Stimulated activated naive CD4-positive, alpha-beta T cell treated with Interleukin-2 at 50 U/mL for 16 hours (primary cell): Measurements from ENCODE around the gene SDK1.
"Not testable (repeated sequence)": the region's sequence is repeated elsewhere in the genome, so short reads cannot be mapped to it uniquely, and the experiment has no call there.

ENCODE experiments used
- DNase-seq: peaks from one replicate; lab custom pipeline; 2025; lab: John Stamatoyannopoulos, UW

SDK1 gene

DNA sequence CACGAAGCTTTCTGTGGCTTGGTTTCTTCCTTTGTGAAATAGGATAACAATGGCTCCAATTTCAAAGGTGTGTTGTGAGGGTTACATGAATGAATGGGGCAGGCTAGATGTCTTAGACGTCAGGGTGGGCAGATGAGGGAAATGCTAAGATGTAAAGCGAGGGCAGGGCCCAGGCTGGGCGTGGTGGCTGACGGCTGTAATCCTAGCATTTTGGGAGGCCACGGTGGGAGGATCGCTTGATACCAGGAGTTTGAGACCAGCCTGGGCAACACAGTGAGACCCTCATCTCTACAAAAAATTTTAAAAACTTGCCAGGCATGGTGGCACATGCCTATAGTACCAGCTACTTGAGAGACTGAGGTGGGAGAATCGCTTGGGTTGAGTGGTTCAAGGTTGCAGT lies 773.4 kb downstream of the SDK1 start:
- no peak for DNase-seq

DNA sequence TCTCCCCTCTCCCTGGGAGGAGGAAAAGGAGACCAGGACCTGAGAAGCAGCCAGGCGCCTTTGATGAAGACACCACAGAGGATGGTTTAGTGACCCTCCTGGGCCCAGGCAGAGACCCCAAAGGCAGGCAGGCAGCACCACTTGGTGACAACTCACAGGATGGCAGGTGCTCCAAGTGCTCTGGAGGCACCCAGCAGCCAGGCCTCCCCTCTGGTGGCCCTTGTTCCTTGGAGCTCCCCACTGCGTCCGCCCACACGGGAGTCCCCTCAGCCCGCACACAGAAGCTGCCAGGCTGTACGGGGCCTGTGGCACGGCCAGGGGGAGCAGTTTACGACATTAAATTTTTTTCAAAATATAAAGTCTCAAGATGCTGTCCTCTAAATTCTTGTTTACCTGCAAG lies 773.9 kb downstream of the SDK1 start:
- DNase-seq = no peak

GRCh38 chr7:4076701-4077294 lies 775.7 kb downstream of the SDK1 start:
- DNase-seq = no peak

DNA sequence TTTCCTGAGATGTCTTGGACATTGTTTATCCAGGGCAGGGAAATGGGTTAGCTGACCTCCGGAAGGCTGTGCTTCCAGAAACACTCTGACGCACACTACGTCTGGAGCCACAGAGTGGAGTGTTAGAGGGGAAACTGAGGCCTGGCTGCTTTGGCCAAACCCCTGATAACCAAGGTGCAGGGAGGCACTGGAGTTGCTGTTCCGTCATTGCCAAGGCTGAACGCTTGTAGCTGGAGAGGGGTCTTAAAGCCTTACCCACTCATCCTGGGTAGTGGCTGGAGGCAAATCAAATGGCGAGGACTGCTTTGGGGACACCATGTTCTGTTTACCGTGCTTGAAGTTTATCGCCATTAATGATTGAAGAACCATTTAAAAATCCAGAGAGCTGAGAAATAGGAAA lies 776.9 kb downstream of the SDK1 start:
- no peak for DNase-seq

DNA sequence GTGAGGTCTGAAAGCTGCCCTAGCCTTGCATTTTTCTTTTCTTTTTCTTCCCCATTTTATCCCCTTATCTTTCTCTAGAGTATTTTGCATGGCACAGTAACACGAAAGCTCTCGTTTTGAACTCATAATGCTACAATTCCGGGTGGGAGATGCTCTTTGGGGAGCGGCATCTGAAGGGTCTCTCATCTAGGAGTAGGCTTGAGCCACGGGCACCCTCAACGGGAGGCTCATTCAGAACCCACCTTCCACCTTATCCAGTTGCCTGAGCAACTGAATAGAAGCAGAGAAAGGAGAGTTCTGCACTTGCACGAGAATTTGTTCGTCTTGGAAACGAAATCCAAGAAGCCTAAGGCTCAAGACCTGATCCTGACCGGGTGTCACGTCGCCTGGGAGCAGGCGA lies 777.5 kb downstream of the SDK1 start:
- no peak for DNase-seq

- DNase-seq = no peak
Measured at GRCh38 chr7:4079366-4079765, 778.3 kb downstream of the SDK1 start.

DNA sequence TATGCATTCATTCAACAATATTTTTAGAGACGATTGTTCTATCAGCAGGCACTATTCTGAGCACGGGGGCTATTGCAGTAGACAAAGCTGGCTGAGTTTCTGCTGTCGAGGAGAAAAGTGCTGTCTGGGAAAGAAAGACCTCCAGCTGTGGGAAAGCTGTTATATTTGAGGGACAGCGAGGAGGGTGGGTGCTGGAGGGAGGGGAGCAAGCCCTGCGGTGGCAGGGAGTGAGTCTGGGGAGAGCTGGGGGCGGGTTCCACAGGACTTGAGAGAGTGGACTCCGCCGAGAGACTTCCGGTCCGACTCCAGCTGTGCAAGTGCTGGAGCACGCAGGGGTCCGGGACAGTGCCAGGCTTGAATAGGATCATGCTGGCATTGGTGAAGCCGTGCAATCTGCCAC lies 778.9 kb downstream of the SDK1 start:
- DNase-seq = no peak

DNA sequence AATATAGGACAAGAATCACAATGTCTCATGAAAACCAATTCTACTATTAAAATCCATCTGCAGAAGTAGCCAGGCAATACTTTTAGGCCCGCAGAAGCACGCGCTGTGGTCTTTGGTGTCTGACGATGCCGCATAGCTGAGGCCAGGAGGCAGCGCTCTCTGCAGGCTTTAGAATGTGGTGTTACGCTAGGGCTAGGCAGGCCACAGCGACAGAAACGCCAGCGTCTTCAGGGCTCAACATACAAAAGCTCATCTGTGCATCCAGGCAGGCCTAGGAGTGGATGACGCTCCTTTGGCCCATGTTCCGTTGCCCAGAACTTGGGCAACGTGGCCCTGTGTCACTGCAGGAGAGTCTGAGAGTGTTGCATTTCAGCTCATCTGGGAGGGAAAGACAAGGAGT lies 779.9 kb downstream of the SDK1 start:
- no peak for DNase-seq

GRCh38 chr7:4083513-4083912 lies 782.5 kb downstream of the SDK1 start:
- no peak for DNase-seq

GRCh38 chr7:4084271-4084670 lies 783.2 kb downstream of the SDK1 start:
- DNase-seq = no peak

GRCh38 chr7:4085937-4086691 lies 785.1 kb downstream of the SDK1 start:
- no peak for DNase-seq

GRCh38 chr7:4086723-4087122 lies 785.7 kb downstream of the SDK1 start:
- no peak for DNase-seq

GRCh38 chr7:4091767-4092166 lies 790.7 kb downstream of the SDK1 start:
- no peak for DNase-seq

DNA sequence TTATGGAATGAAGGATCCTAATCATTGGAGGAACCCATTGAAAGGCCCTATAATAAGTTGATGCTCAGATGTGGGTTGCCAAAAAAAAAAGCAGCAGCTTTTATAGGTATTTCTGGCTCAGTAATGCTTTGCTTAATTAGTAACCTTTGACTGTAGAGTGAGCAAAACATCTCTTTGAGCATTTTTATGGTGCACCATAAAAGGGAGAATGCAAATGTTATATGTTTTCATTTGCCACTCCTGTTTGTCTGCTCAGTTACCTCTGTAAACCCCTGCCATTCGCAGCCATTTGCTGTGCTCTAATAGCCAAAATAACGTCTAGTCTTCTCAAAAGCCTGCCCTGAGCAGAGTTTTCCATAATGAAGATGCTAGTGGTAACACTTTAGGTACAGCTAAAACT lies 792.0 kb downstream of the SDK1 start:
- no peak for DNase-seq

GRCh38 chr7:4093483-4093882 lies 792.4 kb downstream of the SDK1 start:
- no peak for DNase-seq

DNA sequence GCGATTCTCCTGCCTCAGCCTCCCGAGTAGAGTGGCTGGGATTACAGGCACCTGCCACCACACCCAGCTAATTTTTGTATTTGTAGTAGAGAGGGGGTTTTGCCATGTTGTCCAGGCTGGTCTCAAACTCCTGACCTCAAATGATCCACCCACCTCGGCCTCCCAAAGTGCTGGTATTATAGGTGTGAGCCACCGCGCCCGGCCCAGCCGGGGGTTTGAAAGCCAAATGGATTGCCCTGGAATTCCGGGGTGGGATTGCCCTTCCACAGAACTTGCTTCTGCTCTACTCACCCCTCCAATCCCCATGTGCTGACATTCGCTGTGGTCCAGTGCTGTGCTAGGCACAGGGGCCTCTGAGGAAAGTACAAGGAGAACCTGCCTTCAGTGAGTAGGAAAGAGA lies 793.1 kb downstream of the SDK1 start:
- DNase-seq = not testable (repeated sequence)

DNA sequence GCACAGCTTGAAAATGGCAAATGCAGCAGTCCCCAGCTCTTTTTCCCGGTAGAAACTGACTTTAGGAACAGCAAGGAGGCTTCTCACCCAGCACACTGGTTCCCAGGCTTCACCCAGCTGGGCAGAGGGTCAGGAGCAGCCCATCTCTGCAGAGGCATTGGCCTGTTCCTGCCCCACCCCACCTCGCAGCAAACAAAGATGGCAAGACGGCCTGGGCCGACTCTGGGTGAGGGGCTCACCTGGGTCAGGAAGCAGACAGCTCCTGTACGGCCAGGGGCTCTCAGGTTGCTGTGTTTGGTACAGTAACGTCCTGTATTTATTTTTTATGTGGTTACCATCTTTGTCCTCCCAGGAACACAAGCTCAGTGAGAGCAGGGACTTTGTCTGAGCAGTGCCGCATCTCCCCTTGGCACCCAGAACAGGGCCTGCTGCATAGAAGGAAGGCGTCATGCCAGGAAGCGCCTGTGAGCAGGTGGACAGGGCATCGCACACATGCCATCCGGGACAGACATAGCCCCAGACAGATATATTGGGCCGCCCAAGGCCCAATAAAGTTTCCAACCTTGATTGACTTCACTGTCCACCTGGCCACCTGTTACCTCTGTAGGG lies 796.1 kb downstream of the SDK1 start:
- no peak for DNase-seq

- DNase-seq = no peak
Measured at GRCh38 chr7:4098169-4098568, 797.1 kb downstream of the SDK1 start.

- DNase-seq = no peak
Measured at GRCh38 chr7:4099651-4100050, 798.6 kb downstream of the SDK1 start.

DNA sequence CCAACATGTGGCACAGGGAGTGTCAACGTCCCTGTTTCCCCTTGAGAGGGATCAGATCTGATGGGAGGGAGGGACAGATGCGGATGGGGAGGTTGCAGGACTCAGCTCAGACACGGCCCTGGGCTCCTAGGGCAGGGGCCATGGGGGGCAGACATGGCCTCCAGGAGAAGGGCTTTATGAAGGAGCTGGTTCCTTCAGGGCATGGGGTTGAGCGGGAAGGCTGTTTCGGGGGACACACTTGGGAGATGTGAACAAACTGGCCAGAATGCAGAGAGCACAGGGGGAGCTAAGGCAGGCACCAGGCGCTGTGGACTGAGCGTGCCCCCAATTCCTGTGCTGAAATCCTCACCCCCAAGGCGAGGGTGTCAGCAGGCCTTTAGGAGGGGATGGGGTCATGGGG lies 799.1 kb downstream of the SDK1 start:
- no peak for DNase-seq

GRCh38 chr7:4100691-4101090 lies 799.6 kb downstream of the SDK1 start:
- no peak for DNase-seq

DNA sequence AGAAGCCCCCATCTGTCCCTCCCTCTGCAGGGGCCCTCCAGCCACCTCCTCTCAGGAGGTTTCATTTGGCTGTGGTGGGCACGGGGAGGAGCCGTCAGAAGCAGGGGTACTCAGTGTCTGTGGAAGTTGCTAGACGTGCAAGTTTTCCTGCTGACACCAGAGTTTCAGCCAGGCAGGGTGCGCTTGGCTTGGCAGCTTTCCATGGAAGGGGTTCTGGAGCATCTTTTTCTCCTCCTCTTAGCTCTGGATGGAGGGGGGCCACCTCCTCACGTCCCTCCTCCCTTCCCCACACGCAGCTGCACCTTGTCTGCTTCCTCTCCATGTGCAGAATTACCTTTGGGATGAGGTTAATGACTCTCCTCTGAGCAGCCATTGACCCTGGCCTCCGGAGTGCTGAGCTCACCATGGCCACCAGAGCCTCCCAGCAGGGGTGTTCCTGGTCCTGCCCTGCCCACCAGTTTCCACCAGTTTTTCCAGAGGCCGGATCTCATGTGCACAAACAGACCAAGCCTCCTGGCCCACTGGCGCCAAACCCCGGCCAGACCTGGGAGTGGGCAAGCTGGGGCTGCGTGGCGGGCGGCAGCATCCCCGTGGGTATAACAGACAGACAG lies 801.3 kb downstream of the SDK1 start:
- DNase-seq = no peak
